ENCODE data around the gene DNAJC10. TPM values are rescaled to one million over a fixed set of nuclear protein-coding genes. Genes with fewer than 3 reads are reported as not detected.

Gene DNAJC10
- total and polyA plus RNA-seq, 10 of the 15 experiments (the other 5 are each of a cell fraction or from before 2014, with no cell fraction given), result 9.1 to 67.9 (median 38.2) TPM

GRCh38 chr2:182726473-182726872, 10.4 kb downstream of the DNAJC10 start:
- peaks cover 0 to 6% of the 10 kb centered on the region in 2 experiments; a peak in 2 of 4 replicates for H3K36me3 ChIP-seq (ENCODE audit: control insufficient read depth in 2 of 2, insufficient read depth in 2 of 2, low read length in 1 of 2)
- BruUV-seq (replicated peaks), result no TSS peak
- no peaks in the 10 kb centered on the region for H3K79me2 ChIP-seq (ENCODE audit: control insufficient read depth, insufficient read depth, low read length)
- ATAC-seq (peak; percentile 74), DNase-seq (ENCODE audit: low read depth, low spot score) (no peak), FAIRE-seq (peak; percentile 56)
- ChIA-PET RAD21 (ENCODE audit: unreplicated experiment) (no interaction called here), POLR2A (interaction anchor here (1.7 kb wide), 1 partner anchor 9 kb away, joined by 5 read pairs; no protein-coding TSS in a partner anchor), CTCF (interaction anchor here (1.2 kb wide), 1 partner anchor 9 kb away, joined by 5 read pairs; no protein-coding TSS in a partner anchor), SMC1A (ENCODE audit: uncharacterized antibody, unreplicated experiment) (no interaction called here)
- intact Hi-C loops (cut with micrococcal nuclease; ENCODE audit: unreplicated experiment) (no loop called here), in situ Hi-C loops (cut with MboI) (no loop called here)
- no peaks in the 10 kb centered on the region for H3K9me3 ChIP-seq (replicated peaks; ENCODE audit: control insufficient read depth, insufficient read depth, low read length)
- 35% methylated on average over 3 of the region's 3 CpGs for WGBS (ENCODE audit: insufficient coverage, insufficient replicate concordance, low lambda C conversion rate, missing lambda C conversion rate)
- peak overlapping the region; percentile 50; the same call in 1 of the 2 replicates for H3K4me2 ChIP-seq (ENCODE audit: control insufficient read depth, insufficient read depth)
- H3K9ac ChIP-seq (ENCODE audit: control insufficient read depth, insufficient read depth, low read length), result no peak overlapping the region
- peaks cover 3% of the 10 kb centered on the region; the same call in 1 of the 2 replicates for H3K4me1 ChIP-seq (ENCODE audit: control insufficient read depth, insufficient read depth, low read length)
- H2AFZ ChIP-seq (ENCODE audit: control insufficient read depth, low read depth, low read length), result no peak overlapping the region
- no peaks in the 10 kb centered on the region for H4K20me1 ChIP-seq (ENCODE audit: control insufficient read depth, insufficient read depth)
- H3K27ac ChIP-seq (ENCODE audit: control insufficient read depth, insufficient read depth), result no peak overlapping the region
- H3K4me3 ChIP-seq, result no peak overlapping the region
- no peaks in the 10 kb centered on the region for H3K27me3 ChIP-seq (replicated peaks in 1 of 2; ENCODE audit: control insufficient read depth in 2 of 2, insufficient read depth in 2 of 2, low read length in 1 of 2)
- TF ChIP-seq RBBP5 (conservative IDR thresholded peaks at IDR 0.05) (no peak), ZBTB40 (IDR thresholded peaks at IDR 0.05; ENCODE audit: borderline replicate concordance) (peak; percentile 81), PAX5 (IDR thresholded peaks at IDR 0.05; ENCODE audit: borderline replicate concordance, low read depth, low read length) (peak; percentile 12; the same call in 1 of the 2 replicates), JUNB (IDR thresholded peaks at IDR 0.05) (no peak), ATF3 (IDR thresholded peaks at IDR 0.05; ENCODE audit: borderline replicate concordance, extremely low read depth, low read depth, low read length) (no peak), USF2 (IDR thresholded peaks at IDR 0.05; ENCODE audit: borderline replicate concordance, low read depth, low read length) (no peak), RAD51 (IDR thresholded peaks at IDR 0.05) (no peak), PML (IDR thresholded peaks at IDR 0.05; ENCODE audit: low read length) (no peak), HDAC2 (IDR thresholded peaks at IDR 0.05) (no peak), RUNX3 (IDR thresholded peaks at IDR 0.05; ENCODE audit: low read length) (peak; percentile 14; the same call in 1 of the 2 replicates), EZH2 (IDR thresholded peaks at IDR 0.05; ENCODE audit: borderline replicate concordance, control insufficient read depth, low read depth, low read length) (no peak), KAT2A (conservative IDR thresholded peaks at IDR 0.05; ENCODE audit: control insufficient read depth, low read depth, low read length) (no peak), WRNIP1 (IDR thresholded peaks at IDR 0.05; ENCODE audit: borderline replicate concordance, low read depth, low read length) (no peak), ZNF274 (IDR thresholded peaks at IDR 0.05; ENCODE audit: insufficient read depth, insufficient read length) (no peak), SPI1 (IDR thresholded peaks at IDR 0.05; ENCODE audit: borderline replicate concordance, insufficient read depth, low read depth, low read length) (no peak), SMC3 (IDR thresholded peaks at IDR 0.05; ENCODE audit: borderline replicate concordance, low read length) (no peak), RCOR1 (conservative IDR thresholded peaks at IDR 0.05; ENCODE audit: low read depth, low read length) (no peak), E4F1 (IDR thresholded peaks at IDR 0.05; ENCODE audit: borderline replicate concordance, partially characterized antibody) (no peak)

Data from GM12878 (cell line).